ENCODE data around the gene LHB. TPM values are rescaled to one million over a fixed set of nuclear protein-coding genes. Genes with fewer than 3 reads are reported as not detected.
"Not testable (repeated sequence)": the region's sequence is repeated elsewhere in the genome, so short reads cannot be mapped to it uniquely, and the experiment has no call there.

LHB gene
- total RNA-seq, 1 donor from 2014 or later, result not detected

DNA sequence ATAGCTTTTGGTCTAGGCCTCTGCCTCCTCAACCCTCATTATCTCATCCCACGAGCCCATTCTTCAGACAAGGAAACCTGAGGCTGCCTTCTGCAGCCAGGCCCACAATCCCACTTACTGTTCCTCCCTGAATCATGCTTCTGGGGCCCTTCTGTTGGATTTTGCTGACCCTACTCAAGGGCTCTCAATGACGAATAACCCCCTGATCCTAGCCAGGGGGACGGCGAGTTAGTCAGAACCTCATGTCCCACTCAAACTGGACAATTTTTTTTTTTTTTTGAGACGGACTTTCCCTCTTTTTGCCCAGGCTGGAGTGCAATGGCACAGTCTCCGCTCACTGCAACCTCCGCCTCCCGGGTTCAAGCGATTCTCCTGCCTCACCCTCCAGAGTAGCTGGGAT, 5.2 kb upstream of the LHB start:
- no peak for DNase-seq (ENCODE audit: low spot score in 2 of 2, unreplicated experiment in 2 of 2)
- Mint-ChIP-seq H3K27me3 (ENCODE audit: low read depth) (peaks cover 41% of the 10 kb centered on the region), H3K27ac (no peak overlapping the region), H3K9me3 (no peaks in the 10 kb centered on the region), H3K4me3 (no peak overlapping the region), H3K4me1 (peaks cover 6% of the 10 kb centered on the region), H3K36me3 (no peaks in the 10 kb centered on the region)
- TF ChIP-seq, protein P1, sequence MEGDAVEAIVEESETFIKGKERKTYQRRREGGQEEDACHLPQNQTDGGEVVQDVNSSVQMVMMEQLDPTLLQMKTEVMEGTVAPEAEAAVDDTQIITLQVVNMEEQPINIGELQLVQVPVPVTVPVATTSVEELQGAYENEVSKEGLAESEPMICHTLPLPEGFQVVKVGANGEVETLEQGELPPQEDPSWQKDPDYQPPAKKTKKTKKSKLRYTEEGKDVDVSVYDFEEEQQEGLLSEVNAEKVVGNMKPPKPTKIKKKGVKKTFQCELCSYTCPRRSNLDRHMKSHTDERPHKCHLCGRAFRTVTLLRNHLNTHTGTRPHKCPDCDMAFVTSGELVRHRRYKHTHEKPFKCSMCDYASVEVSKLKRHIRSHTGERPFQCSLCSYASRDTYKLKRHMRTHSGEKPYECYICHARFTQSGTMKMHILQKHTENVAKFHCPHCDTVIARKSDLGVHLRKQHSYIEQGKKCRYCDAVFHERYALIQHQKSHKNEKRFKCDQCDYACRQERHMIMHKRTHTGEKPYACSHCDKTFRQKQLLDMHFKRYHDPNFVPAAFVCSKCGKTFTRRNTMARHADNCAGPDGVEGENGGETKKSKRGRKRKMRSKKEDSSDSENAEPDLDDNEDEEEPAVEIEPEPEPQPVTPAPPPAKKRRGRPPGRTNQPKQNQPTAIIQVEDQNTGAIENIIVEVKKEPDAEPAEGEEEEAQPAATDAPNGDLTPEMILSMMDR (IDR thresholded peaks at IDR 0.05; ENCODE audit: unreplicated experiment), result no peak

DNA sequence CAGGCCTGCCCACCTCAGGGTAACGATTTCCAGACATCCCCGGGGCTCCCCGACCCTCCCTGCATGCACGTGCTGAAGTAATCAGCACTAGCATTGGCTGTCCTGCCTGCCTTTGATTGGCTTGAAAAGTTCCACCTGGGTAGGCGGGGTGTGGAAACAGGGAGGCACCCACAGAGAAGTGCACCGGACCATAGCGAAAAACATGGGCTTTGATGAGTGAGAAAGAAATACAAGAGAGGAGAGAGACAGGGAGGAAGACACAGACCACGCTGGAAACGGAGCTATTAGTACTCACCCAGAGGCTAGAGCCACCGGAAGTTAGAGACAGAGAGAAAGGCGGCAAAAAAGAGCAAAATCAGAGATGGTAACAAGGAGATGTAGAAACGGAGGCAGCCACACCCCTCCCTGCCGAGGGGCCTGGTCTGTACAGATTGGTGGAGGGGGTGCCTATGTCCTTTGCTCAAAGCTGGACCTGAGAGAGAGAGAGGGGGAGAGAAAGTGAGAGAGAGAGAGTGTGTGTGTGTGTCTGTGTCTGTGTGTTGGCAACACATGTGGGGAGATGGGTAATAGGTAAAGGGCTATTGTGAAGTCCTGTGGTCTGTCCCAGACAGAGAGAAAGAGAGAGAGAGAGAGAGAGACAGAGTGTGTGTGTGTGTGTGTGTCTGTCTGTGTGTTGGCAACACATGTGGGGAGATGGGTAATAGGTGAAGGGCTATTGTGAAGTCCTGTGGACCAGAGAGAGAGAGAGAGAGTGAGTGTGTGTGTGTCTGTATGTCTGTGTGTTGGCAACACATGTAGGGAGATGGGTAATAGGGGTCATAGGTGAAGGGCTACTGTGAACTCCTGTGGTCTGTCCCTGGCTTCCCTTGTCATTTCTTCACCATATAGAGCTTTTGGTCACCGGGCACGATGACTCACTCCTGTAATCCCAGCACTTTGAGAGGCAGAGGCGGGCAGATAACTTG, 4.3 kb upstream of the LHB start:
- H3K9me3 Mint-ChIP-seq, result no peaks in the 10 kb centered on the region
- no peak overlapping the region for H3K27ac Mint-ChIP-seq
- H3K4me1 Mint-ChIP-seq, result peaks cover 6% of the 10 kb centered on the region
- H3K36me3 Mint-ChIP-seq, result no peaks in the 10 kb centered on the region
- DNase-seq (ENCODE audit: low spot score in 2 of 2, unreplicated experiment in 2 of 2), result no peak
- TF ChIP-seq, protein P1 (IDR thresholded peaks at IDR 0.05; ENCODE audit: unreplicated experiment), result no peak
- H3K4me3 Mint-ChIP-seq, result no peak overlapping the region
- H3K27me3 Mint-ChIP-seq (ENCODE audit: low read depth), result peaks cover 41% of the 10 kb centered on the region

DNA sequence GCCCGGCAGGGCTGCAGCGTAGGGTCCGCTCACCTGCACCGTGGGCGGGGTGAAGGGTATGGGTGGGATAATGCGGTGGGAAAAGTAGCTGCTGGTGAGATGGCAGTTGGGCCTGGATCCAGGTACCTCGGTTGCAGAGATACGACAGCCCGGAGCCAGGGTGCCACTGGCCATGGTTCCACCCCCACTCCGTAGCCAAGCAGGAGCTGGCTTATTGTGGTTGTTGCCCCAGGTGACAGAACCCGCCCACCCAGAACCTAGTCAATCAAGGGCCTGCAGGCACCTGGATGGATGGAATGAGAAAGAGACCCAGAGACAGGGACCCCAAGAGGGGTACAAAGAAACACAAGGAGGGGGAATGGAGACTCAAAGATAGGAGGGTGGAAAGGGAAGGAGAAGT, 3.5 kb upstream of the LHB start:
- Mint-ChIP-seq H3K9me3 (no peaks in the 10 kb centered on the region), H3K4me1 (peaks cover 6% of the 10 kb centered on the region), H3K4me3 (no peak overlapping the region), H3K27ac (no peak overlapping the region), H3K27me3 (ENCODE audit: low read depth) (peaks cover 41% of the 10 kb centered on the region), H3K36me3 (peaks cover 6% of the 10 kb centered on the region)
- DNase-seq (ENCODE audit: low spot score in 2 of 2, unreplicated experiment in 2 of 2), result no peak
- TF ChIP-seq, protein P1 (IDR thresholded peaks at IDR 0.05; ENCODE audit: unreplicated experiment), result no peak

DNA sequence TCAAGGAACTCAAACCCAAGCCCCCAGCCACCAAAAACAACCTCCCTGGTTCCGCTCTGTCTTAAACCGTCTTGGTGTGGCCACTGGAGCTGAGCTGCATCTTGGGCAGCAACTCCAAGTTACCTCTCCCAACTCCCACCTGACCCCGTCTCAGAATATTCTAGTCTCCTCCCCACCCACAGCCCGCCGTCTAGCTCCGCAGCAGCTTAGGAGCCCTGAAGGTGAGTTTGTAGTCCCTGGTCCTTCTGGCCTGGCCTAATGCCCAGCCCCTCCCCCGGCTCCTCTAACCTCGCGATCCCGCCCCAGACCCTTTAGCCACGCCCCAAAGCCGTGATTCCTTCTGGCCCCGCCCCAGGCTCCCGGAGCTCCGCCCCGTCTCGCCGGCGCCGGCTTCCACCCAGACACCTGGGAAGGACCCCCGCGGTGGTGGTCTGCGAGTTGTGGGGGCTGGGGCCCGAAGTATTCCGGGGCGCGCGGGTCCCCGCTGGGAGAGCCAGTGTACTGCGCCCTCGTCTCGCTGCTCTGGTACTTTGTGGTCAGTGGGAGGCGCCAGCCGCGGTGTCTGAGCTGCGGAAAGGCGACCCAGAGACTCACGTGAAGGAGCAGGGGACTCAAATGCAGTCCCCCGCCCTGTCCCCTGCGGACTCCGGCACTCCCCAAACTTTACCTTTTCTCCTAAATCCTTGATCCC, 2.5 kb upstream of the LHB start:
- Mint-ChIP-seq H3K27me3 (ENCODE audit: low read depth) (peaks cover 41% of the 10 kb centered on the region), H3K27ac (no peak overlapping the region), H3K4me3 (peak overlapping the region; percentile 13), H3K36me3 (peaks cover 7% of the 10 kb centered on the region), H3K9me3 (no peaks in the 10 kb centered on the region), H3K4me1 (peaks cover 6% of the 10 kb centered on the region)
- TF ChIP-seq, protein P1 (IDR thresholded peaks at IDR 0.05; ENCODE audit: unreplicated experiment), result peak; percentile 14
- DNase-seq (ENCODE audit: low spot score in 2 of 2, unreplicated experiment in 2 of 2), result no peak

DNA sequence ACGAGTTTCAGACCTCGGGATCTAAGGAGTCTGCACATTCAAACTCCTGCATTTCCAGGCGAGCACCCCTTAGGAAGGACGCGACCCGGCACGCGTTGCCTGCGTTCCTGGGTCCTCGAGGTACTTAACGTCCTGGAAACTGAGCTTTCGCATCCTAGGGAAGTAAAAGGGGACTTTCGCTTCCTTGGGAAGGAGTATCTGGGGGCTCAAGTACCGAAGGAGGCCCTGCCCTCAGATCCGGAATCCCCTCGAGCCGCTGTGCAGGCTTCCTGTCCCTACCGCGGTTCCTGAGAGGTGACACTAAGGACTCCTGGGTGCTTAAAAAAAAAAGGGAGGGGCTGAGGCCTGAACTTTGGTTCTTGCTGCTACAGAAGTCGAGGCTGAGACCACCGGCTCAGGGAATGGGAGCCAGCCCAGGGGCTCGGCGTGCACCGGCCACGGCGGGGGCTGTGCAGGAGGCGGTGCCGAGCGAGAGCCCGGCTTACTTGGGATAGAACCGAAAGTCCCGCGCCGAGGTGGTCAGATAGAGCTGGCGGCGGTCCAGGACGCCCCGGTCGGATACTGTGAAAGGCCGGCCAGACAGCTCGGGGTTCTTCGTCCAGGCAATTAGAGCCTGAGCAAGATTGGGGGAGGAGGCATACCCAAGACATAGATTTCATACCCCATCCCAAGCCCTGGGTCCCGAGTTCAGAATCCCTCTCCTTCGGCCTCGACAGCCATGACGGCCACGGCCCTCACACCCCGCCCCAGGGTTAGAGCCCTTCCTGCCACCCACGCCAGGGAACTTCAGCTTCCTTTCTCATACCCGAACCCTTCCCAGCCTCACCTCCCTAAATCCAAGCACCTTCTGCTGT, 1.7 kb upstream of the LHB start:
- not testable (repeated sequence) for DNase-seq (ENCODE audit: low spot score in 2 of 2, unreplicated experiment in 2 of 2); H3K27ac Mint-ChIP-seq; H3K4me1 Mint-ChIP-seq; H3K9me3 Mint-ChIP-seq
- Mint-ChIP-seq H3K36me3 (peaks cover 13% of the 10 kb centered on the region), H3K27me3 (ENCODE audit: low read depth) (peaks cover 41% of the 10 kb centered on the region), H3K4me3 (peak overlapping the region; percentile 48)

All from mesothelial cell of epicardium (in vitro differentiated cells).